Measurements from ENCODE around the gene DMD.

The DMD gene

GRCh38 chrX:33133320-33133719 lies 78.0 kb downstream of the DMD start:
- no peak overlapping the region for H3K4me3 ChIP-seq (ENCODE audit: low read length)
- TF ChIP-seq CTCF (IDR thresholded peaks at IDR 0.05; ENCODE audit: insufficient read depth, low read depth, low read length, missing control alignments): no peak
- peak; percentile 5 for DNase-seq (ENCODE audit: low read depth)

- no peak overlapping the region for H3K4me3 ChIP-seq (ENCODE audit: low read length)
- no peak for TF ChIP-seq CTCF (IDR thresholded peaks at IDR 0.05; ENCODE audit: insufficient read depth, low read depth, low read length, missing control alignments)
- DNase-seq (ENCODE audit: low read depth): no peak
Observed at GRCh38 chrX:33132569-33132968, 78.8 kb downstream of the DMD start.

GRCh38 chrX:33129607-33130006 lies 81.7 kb downstream of the DMD start:
- DNase-seq (ENCODE audit: low read depth): no peak
- no peak for TF ChIP-seq CTCF (IDR thresholded peaks at IDR 0.05; ENCODE audit: insufficient read depth, low read depth, low read length, missing control alignments)
- no peak overlapping the region for H3K4me3 ChIP-seq (ENCODE audit: low read length)

- DNase-seq (ENCODE audit: low read depth): no peak
- H3K4me3 ChIP-seq (ENCODE audit: low read length): no peak overlapping the region
- no peak for TF ChIP-seq CTCF (IDR thresholded peaks at IDR 0.05; ENCODE audit: insufficient read depth, low read depth, low read length, missing control alignments)
Observed at GRCh38 chrX:33128048-33128805, 83.1 kb downstream of the DMD start.

GRCh38 chrX:33126469-33126868 lies 84.9 kb downstream of the DMD start:
- H3K4me3 ChIP-seq (ENCODE audit: low read length): no peak overlapping the region
- TF ChIP-seq CTCF (IDR thresholded peaks at IDR 0.05; ENCODE audit: insufficient read depth, low read depth, low read length, missing control alignments): no peak
- no peak for DNase-seq (ENCODE audit: low read depth)

- no peak for DNase-seq (ENCODE audit: low read depth)
- no peak for TF ChIP-seq CTCF (IDR thresholded peaks at IDR 0.05; ENCODE audit: insufficient read depth, low read depth, low read length, missing control alignments)
- no peak overlapping the region for H3K4me3 ChIP-seq (ENCODE audit: low read length)
Observed at GRCh38 chrX:33109858-33110257, 101.5 kb downstream of the DMD start.

GRCh38 chrX:33106737-33107136 lies 104.6 kb downstream of the DMD start:
- no peak overlapping the region for H3K4me3 ChIP-seq (ENCODE audit: low read length)
- DNase-seq (ENCODE audit: low read depth): no peak
- no peak for TF ChIP-seq CTCF (IDR thresholded peaks at IDR 0.05; ENCODE audit: insufficient read depth, low read depth, low read length, missing control alignments)
